HepG2 (cell line): ENCODE data around the gene SAMD10. TPM values are rescaled to one million over a fixed set of nuclear protein-coding genes. Genes with fewer than 3 reads are reported as not detected.

Experiments
- AGO1 ChIP-seq: fragments of 200-400 bp; formaldehyde crosslinking; IDR thresholded peaks from 2 replicates; pipeline ENCODE4 v1.6.1; 2017; ENCODE audit warnings: mild to moderate bottlenecking, low read depth, low read length, moderate library complexity; ENCODE audit not compliant: poor library complexity, severe bottlenecking
- IRF2 ChIP-seq: IDR thresholded peaks from 2 replicates; pipeline ENCODE4 v1.6.1; 2018; ENCODE audit warnings: missing genetic modification reagents, missing compliant biosample characterization
- MAF1 ChIP-seq: sonication (generic); formaldehyde crosslinking; IDR thresholded peaks from 2 replicates; pipeline ENCODE4 v1.5.0; 2020; ENCODE audit warnings: missing genetic modification reagents, borderline replicate concordance
- MATR3 ChIP-seq: sonication (generic); formaldehyde crosslinking; IDR thresholded peaks from 2 replicates; pipeline ENCODE4 v1.4.0; 2020; ENCODE audit warnings: missing genetic modification reagents
- MIER2 ChIP-seq: IDR thresholded peaks from 2 replicates; pipeline ENCODE4 v1.6.1; 2016; ENCODE audit warnings: missing biosample characterization, missing genetic modification reagents
- NFYC ChIP-seq: IDR thresholded peaks from 2 replicates; pipeline ENCODE4 v1.6.1; 2016; ENCODE audit warnings: missing genetic modification reagents, missing compliant biosample characterization
- PHF21A ChIP-seq: sonication (generic); formaldehyde crosslinking; IDR thresholded peaks from 2 replicates; pipeline ENCODE4 v1.5.0; 2020; ENCODE audit warnings: mild to moderate bottlenecking, missing genetic modification reagents
- RARG ChIP-seq: sonication (generic); formaldehyde crosslinking; IDR thresholded peaks from 2 replicates; pipeline ENCODE4 v1.4.0; 2020; ENCODE audit warnings: low read depth, mild to moderate bottlenecking, missing genetic modification reagents
- REPIN1 ChIP-seq: sonication (generic); formaldehyde crosslinking; IDR thresholded peaks from 2 replicates; pipeline ENCODE4 v1.8.0; 2022; ENCODE audit warnings: missing genetic modification reagents, low read depth, mild to moderate bottlenecking, borderline replicate concordance
- SMARCC2 ChIP-seq: fragments of 450-650 bp; IDR thresholded peaks from 2 replicates; pipeline ENCODE4 v1.6.1; 2017; ENCODE audit warnings: antibody characterized with exemption, mild to moderate bottlenecking
- SOX13 ChIP-seq, 3 experiments: fragments of 450-650 bp in 1 of 3; sonication (generic) in 1 of 3; formaldehyde crosslinking in 1 of 3; IDR thresholded peaks in 2 of 3; conservative IDR thresholded peaks in 1 of 3; 2 replicates each; pipeline versions ENCODE4 v1.5.0 to v1.6.1; 2016 to 2020; ENCODE audit warnings: antibody characterized with exemption in 1 of 3, mild to moderate bottlenecking in 1 of 3, missing compliant biosample characterization in 1 of 3, missing genetic modification reagents in 1 of 3, moderate library complexity in 1 of 3
- ZNF333 ChIP-seq: sonication (generic); formaldehyde crosslinking; IDR thresholded peaks from 2 replicates; pipeline ENCODE4 v1.4.0; 2020; ENCODE audit warnings: mild to moderate bottlenecking, missing genetic modification reagents, borderline replicate concordance
- ZNF746 ChIP-seq: sonication (generic); formaldehyde crosslinking; IDR thresholded peaks from 2 replicates; pipeline ENCODE4 v1.8.0; 2022; ENCODE audit warnings: mild to moderate bottlenecking, missing genetic modification reagents
- ZNF75D ChIP-seq: sonication (generic); formaldehyde crosslinking; IDR thresholded peaks from 2 replicates; pipeline ENCODE4 v1.8.1; 2023; ENCODE audit warnings: missing genetic modification reagents, mild to moderate bottlenecking, borderline replicate concordance
- polyA plus RNA-seq, 8 experiments: library from polyadenylated mRNA; depleted of rRNA in 3 of 8; stranded (reverse) in 7 of 8; unstranded in 1 of 8; fragments of >200 nt; fragmentation: Illumina TruSeq in 4 of 8; extraction: Trizol in 4 of 8; gene quantifications; 2 replicates each; pipeline versions ENCODE4 v1.2.1 to v1.2.3, GENCODE V29; 2011 to 2016; ENCODE audit warnings: low read depth in 4 of 8, missing spikeins in 1 of 8, mixed read lengths in 1 of 8; ENCODE audit not compliant: insufficient read depth in 1 of 8
- total RNA-seq, 5 experiments: library from RNA; depleted of rRNA; stranded (reverse); fragments of >200 nt; fragmentation: Illumina TruSeq; extraction: Trizol; gene quantifications; 2 replicates each; pipeline ENCODE4 v1.2.3, GENCODE V29; 2016; ENCODE audit warnings: low read depth in 1 of 5
- TF ChIP-seq, protein P1 (sequence below): sonication (generic); formaldehyde crosslinking; IDR thresholded peaks from 2 replicates; pipeline ENCODE4 v1.8.0; 2022; ENCODE audit warnings: missing genetic modification reagents, mild to moderate bottlenecking, moderate library complexity, borderline replicate concordance
- TF ChIP-seq, protein P2 (sequence below): sonication (generic); formaldehyde crosslinking; IDR thresholded peaks from 2 replicates; pipeline ENCODE4 v1.9.0; 2021; ENCODE audit warnings: missing genetic modification reagents, borderline replicate concordance

SAMD10 gene
- total and polyA plus RNA-seq, 2 of the 13 experiments (the other 11 are each of a cell fraction or from before 2014, with no cell fraction given): 6.1 to 11.0 TPM

DNA sequence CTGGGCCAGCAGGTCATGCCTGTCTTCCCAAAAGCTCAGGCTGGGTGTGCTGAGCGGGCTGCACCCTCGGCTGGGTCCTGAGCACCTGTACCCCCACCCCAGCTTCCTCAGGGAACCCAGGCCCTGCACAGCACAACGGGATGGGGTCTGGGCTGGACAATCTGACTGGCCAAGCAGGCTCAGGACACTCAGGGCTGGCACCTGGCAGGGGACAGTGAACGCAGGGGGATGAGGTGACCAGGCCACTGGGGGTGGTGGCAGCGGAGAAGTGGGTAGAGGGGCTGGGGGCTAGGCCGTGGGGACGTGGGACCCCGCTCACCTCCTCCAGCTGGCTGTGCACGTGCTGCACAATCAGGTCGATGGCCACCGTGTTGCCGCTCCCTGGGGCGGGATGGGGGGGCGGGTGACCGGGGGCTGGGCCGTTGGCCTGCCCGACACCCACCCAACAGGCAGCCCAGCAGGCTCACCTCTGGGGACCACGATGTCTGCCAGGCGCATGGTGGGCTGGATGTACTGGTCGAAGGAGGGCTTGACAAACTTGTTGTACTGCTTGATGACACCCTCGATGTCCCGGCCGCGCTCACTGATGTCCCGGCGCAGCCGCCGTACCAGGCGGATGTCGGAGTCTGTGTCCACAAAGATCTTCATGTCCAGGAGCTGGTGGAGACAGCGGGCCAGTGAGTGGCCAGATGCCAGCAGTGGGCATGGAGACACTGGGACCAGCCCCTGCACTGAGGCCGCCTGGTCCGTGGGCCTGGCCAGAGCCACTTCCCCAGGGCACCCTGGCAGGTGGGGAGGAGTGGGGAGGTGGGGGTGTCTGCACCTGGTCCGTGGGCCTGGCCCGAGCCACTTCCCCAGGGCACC is 35.1 kb downstream of the SAMD10 start (continued):
- TF ChIP-seq, protein P1, sequence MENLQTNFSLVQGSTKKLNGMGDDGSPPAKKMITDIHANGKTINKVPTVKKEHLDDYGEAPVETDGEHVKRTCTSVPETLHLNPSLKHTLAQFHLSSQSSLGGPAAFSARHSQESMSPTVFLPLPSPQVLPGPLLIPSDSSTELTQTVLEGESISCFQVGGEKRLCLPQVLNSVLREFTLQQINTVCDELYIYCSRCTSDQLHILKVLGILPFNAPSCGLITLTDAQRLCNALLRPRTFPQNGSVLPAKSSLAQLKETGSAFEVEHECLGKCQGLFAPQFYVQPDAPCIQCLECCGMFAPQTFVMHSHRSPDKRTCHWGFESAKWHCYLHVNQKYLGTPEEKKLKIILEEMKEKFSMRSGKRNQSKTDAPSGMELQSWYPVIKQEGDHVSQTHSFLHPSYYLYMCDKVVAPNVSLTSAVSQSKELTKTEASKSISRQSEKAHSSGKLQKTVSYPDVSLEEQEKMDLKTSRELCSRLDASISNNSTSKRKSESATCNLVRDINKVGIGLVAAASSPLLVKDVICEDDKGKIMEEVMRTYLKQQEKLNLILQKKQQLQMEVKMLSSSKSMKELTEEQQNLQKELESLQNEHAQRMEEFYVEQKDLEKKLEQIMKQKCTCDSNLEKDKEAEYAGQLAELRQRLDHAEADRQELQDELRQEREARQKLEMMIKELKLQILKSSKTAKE (CRISPR knock-in tag): 0 out of 2 replicates have a peak, but pooled peaks have one; percentile 28
- TF ChIP-seq ZNF746 (CRISPR knock-in tag) (no peak), ZNF75D (CRISPR knock-in tag) (no peak), SOX13 (IDR thresholded peaks at IDR 0.05) (no peak), SOX13 (CRISPR knock-in tag; conservative IDR thresholded peaks at IDR 0.05 in 1 of 2, IDR thresholded peaks at IDR 0.05 in 1 of 2) (no peak), SMARCC2 (no peak), PHF21A (no peak), AGO1 (peak; percentile 57), MATR3 (CRISPR knock-in tag) (no peak), IRF2 (CRISPR knock-in tag) (no peak), MIER2 (CRISPR knock-in tag) (no peak), NFYC (CRISPR knock-in tag) (no peak), MAF1 (CRISPR knock-in tag) (no peak), RARG (CRISPR knock-in tag) (no peak), REPIN1 (CRISPR knock-in tag) (no peak), ZNF333 (no peak)
- TF ChIP-seq, protein P2, sequence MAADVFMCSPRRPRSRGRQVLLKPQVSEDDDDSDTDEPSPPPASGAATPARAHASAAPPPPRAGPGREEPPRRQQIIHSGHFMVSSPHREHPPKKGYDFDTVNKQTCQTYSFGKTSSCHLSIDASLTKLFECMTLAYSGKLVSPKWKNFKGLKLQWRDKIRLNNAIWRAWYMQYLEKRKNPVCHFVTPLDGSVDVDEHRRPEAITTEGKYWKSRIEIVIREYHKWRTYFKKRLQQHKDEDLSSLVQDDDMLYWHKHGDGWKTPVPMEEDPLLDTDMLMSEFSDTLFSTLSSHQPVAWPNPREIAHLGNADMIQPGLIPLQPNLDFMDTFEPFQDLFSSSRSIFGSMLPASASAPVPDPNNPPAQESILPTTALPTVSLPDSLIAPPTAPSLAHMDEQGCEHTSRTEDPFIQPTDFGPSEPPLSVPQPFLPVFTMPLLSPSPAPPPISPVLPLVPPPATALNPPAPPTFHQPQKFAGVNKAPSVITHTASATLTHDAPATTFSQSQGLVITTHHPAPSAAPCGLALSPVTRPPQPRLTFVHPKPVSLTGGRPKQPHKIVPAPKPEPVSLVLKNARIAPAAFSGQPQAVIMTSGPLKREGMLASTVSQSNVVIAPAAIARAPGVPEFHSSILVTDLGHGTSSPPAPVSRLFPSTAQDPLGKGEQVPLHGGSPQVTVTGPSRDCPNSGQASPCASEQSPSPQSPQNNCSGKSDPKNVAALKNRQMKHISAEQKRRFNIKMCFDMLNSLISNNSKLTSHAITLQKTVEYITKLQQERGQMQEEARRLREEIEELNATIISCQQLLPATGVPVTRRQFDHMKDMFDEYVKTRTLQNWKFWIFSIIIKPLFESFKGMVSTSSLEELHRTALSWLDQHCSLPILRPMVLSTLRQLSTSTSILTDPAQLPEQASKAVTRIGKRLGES (CRISPR knock-in tag): no peak
